C1 segment of cervical spinal cord (tissue), 14 donors: ENCODE results near the gene EAF1.
"Not testable (repeated sequence)": the region's sequence is repeated elsewhere in the genome, so short reads cannot be mapped to it uniquely, and the experiment has no call there.

Source experiments
- DNase-seq, 14 donors: peaks; one replicate each; lab custom pipeline; 2025; lab: John Stamatoyannopoulos, UW

The EAF1 gene

GRCh38 chr3:15427182-15427880 lies at the start of gene EAF1, which contains the start of gene METTL6:
Gene EAF1 (plus strand): TSS chr3:15427598. CDS start chr3:15427780, 182 bp downstream.
Gene METTL6 (minus strand): TSS chr3:15427544. CDS start chr3:15426511, 1,033 bp downstream.
- DNase-seq = peak; percentile 4 to 82 (median 67)

DNA sequence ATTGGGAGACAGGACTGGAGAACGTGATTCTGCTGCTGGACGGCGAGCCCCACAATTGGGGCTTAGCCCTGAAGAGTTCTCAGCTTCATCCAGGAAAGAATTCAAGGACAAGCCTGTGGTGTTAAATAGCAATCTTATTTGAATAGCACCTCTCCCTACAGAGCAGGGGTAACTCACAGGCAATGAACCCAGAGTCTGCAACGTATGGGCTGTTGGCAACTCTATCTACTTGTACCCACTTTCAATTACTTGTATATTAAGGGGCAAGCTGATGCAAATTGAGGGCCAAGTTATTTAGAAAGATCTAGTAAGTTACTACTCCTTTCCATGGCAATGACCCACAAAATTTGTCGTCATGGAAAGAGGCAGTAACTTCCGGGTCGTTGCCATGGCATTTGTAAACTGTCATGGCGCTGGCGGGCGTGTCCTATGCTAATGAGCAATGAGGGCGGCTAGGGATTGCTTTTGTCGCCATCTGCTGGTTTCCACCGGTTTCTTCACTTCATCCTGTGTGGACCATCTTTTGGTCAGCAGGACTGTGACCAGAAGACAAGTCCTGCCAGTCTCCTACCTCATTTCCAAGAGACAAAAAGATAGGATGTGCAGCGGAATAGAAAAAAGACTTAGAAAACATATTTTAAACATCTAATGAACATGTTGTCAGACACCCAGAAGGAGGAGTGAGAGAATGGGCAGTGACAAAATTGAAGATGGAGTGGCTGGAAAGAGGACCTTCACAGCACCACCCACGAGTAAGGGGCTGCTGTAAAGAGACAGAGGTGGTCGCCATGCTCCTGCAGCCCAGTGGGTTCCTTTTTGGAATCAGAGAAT lies 49.2 kb upstream of the EAF1 start:
- peak; percentile 8 to 93 (median 87) for DNase-seq

- DNase-seq = no peak
Measured at GRCh38 chr3:15380980-15381890, 46.2 kb upstream of the EAF1 start.

GRCh38 chr3:15382405-15382923 lies 44.9 kb upstream of the EAF1 start:
- no peak for DNase-seq

DNA sequence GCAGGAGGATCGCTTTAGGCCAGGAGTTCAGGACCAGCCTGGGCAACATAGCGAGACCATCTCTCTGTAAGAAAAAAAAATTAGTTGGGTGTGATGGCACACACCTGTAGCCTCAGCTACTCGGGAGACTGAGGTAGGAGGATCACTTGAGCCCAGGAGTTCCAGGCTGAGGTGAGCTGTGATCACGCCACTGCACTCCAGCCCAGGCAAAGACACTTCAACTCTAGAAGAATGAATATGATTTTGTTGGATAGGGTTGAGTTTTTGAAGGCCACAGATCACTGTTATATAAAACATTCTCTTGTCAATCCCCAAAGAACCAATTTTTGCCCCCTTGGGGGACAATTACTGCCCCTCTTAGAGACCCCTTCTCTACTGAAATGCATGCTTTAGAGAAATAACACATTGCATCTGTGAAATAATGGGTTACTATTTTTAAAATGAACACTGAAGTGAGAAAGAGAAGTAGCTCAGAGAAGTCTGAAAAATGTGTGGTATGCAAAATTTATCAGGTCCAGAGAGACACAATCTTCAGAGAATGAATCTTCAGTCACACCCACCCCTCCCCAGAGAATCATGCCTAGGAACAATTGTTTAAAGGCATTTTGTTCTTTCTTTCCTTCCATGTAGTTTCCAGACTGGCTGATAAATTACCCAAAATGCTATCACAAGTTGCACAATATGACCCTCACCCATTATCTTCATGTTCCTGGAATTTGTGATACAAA lies 42.7 kb upstream of the EAF1 start:
- DNase-seq = no peak

DNA sequence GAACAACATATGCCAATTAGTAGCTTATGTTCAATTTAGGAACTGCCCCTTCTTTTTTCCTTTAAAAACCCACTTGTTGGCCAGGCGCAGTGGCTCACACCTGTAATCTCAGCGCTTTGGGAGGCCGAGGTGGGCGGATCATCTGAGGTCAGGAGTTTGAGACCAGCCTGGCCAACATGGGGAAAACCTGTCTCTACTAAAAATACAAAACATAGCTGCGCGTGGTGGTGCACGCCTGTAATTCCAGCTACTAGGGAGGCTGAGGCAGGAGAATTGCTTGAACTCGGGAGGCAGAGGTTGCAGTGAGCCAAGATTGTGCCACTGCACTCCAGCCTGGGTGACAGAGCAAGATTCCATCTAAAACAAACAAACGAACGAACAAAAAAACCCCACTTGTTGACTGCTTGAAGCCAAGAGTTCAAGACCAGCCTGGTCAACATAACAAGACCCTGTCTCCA lies 42.1 kb upstream of the EAF1 start:
- not testable (repeated sequence) for DNase-seq

DNA sequence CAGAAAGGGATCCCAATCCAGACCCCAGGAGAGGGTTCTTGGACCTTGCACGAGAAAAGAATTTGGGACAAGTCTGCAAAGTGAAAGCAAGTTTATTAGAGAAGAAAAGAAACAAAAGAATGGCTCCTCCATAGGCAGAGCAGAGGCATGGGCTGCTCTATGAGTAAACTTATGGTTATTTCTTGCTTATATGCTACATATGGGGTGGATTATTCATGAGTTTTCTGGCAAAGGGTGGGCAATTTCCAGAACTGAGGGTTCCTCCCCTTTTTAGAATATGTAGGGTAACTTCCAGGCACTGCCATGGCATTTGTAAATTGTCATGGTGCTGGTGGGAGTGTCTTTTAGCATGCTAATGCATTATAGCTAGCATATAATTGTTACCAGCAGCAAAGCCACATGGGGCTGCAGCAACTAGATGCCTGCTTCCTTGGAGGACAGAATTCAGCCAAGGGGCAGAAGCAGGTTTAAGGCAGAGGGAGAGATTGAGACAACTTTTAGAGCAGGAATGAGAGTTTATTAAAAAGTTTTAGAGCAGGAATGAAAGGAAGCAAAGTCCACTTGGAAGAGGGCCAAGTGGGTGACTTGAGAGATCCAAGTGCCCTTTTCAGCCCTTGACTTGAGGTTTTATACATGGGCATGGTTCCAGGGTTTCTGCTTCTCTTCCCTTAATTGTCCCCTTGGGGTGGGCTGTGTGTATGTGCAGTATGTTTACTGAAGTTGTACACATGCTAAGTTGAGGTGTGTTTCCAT lies 41.3 kb upstream of the EAF1 start:
- DNase-seq = no peak

DNA sequence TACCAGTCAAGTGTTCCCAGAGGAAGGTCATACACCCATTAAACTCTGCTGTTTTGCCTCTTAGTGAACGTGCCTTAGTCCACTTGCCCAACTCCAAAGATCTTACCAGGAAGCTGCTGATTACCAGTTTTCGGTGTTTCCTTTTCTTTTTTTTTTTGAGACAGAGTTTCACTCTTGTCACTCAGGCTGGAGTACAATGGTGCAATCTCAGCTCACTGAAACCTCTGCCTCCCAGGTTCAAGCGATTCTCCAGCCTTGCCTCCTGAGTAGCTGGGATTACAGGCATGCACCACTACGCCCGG lies 40.8 kb upstream of the EAF1 start:
- DNase-seq = not testable (repeated sequence)

GRCh38 chr3:15387171-15387581 lies 40.2 kb upstream of the EAF1 start:
- DNase-seq = no peak

DNA sequence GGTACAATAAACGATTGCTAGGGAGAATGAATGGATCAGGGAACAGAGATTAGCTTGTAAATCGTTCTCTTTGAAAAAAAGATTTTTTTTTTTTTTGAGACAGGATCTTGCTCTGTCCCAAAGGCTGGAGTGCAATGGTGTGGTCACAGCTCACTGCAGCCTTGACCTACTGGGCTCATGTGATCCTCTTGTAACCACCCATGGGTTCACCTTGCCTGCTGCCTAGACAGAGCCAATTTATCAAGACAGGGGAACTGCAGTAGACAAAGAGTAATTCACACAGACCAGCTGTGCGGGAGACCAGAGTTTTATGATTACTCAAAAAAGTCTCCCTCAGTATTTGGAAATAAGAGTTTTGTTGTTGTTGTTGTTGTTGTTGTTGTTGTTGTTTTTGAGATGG lies 39.7 kb upstream of the EAF1 start:
- DNase-seq = no peak

DNA sequence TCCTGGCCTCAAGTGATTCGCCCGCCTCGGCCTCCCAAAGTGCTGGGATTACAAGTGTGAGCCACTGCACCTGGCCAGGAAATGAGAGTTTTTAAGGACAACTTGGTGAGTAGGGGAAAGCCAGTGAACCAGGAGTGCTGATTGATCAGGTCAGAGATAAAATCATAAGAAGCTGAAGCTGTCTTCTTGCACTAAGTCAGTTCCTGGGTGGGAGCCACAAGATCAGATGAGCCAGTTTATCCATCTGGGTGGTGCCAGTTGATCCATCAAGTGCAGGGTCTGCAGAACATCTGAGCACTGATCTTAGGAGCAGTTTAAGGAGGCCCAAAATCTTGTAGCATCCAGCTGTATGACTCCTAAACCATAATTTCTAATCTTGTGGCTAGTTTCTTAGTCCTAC lies 39.1 kb upstream of the EAF1 start:
- DNase-seq = not testable (repeated sequence)

DNA sequence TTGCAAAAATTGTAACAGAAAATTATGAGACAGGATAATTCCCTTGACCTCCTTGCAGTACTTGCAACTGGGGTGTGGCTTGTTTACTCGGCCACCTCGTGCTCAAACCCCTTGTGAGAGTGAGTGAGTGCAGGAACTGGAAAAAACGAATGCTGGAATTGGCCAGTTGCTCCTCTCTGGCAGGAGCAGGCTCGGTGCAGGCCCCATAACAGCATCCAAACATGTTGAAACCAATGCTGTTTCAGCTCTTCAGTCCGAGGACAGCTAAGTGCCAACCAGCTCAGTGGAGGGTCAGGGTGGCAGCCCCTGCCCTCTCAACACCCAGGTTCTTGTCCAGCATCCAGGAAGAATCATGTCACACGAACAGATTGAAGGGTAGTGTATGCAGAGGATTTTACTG lies 36.9 kb upstream of the EAF1 start:
- DNase-seq = no peak

GRCh38 chr3:15391007-15391406 lies 36.4 kb upstream of the EAF1 start:
- no peak for DNase-seq

- not testable (repeated sequence) for DNase-seq
Measured at GRCh38 chr3:15393252-15393651, 34.1 kb upstream of the EAF1 start.

DNA sequence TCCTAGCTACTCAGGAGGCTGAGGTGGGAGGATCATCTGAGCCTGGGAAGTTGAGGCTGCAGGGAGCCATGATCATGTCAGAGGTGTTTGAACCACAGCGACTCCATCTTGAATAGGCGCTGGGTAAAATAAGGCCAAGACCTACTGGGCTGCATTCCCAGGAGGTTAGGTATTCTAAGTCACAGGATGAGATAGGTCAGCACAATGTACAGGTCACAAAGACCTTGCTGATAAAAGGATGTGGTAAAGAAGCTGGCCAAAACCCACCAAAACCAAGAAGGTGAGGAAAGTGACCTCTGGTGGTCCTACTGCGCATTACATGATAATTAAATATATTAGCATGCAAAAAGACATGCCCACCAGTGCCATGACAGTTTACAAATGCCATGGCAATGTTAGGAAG lies 28.7 kb upstream of the EAF1 start:
- not testable (repeated sequence) for DNase-seq

DNA sequence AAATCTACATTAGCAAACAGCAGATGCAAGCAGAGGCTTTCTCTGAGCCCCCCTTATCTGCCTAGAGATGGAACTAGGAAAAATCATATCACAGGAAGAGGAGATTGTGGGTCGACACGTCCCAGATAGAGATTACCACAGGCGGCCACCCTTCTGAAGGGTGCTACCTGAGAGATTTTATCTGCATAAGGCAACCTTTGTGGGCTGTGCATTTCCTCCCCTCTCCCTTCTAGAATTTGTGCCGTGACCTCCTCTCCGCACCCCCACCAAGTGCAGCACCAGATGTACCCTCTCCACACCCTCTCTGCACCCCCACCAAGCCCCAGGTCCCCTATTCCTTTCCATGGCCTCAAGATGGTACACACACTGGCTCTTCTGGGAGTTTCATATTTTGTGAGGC lies 27.4 kb upstream of the EAF1 start:
- no peak for DNase-seq

DNA sequence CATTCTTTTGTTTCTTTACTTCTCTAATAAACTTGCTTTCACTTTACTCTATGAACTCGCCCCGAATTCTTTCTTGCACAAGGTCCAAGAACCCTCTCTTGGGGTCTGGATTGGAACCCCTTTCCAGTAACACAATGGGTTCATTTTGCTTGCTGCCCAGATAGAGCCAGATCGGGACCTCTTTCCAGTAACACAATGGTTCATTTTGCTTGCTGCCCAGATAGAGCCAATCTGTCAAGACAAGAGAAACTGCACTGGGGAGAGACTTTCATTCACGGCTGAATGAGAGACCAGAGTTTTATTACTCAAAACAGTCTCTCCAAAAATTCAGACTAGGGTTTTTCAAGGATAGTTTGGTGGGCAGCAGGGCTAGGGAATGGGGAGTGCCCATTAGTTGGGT lies 25.5 kb upstream of the EAF1 start:
- DNase-seq = no peak

DNA sequence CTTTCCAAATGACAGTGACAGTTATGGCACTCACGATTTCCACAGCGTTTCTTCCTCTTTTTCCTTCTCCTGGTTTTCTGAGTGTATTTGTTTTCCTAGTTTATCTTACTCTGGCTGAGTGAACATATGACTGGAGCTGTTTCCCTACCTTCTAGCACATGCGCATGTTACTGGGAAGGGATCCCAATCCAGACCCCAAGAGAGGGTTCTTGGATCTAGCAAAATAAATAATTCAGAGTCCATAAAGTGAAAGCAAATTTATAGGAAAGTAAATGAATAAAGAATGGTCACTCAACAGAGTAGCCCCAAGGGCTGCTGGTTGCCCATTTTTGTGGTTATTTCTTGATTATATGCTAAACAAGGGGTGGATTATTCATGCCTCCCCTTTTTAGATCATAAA lies 23.9 kb upstream of the EAF1 start:
- no peak for DNase-seq

DNA sequence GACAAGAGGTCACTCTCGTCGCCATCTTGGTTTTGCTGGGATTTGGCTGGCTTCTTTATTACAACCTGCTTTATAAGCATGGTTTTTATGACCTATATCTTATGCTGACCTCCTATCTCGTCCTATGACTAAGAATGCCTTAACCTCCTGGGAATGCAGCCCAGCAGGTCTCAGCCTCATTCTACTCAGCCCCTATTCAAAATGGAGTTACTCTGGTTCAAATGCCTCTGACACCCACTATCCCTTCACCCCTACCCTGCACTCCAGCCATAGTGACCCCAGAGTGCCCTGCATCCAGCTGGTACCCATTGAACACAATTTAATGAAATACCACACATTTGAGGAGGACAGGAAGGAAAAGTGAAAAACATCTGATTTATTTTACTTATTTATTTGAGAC lies 23.4 kb upstream of the EAF1 start:
- DNase-seq = no peak

DNA sequence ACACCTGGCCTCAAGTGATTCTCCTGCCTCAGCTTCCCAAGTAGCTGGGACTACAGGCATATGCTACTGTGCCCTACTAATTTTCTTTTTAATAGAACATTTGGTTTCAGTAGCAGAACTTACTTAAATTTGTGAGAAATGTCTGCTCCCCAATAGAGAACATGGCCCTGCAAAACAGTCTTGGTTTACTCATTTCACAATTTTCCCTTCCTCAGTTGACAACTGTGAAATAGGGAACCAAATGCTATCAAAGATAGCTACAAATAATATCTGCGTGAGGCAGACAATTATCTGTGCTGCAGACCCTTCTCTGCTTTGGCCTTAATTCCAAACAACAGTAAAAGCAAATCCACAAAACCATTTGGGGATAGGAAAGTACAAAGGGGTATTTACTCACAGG lies 22.6 kb upstream of the EAF1 start:
- no peak for DNase-seq
